Gastroesophageal sphincter (tissue), 4 donors: ENCODE results near the gene MAMSTR. TPM values are rescaled to one million over a fixed set of nuclear protein-coding genes. Genes with fewer than 3 reads are reported as not detected.

Experiments used
- ATAC-seq: fragments of 150-250 bp; one replicate; pipeline ENCODE4 v1.9.1; 2016; ENCODE audit warnings: mild to moderate bottlenecking, moderate library complexity
- H3K27ac ChIP-seq, 4 donors: fragments of 200-600 bp; sonication (generic) in 3 of 4; 1 replicate in 3 of 4; 2 replicates in 1 of 4; pipeline ENCODE4 v1.5.1; 2016 to 2019
- H3K27me3 ChIP-seq: fragments of 200-600 bp; sonication (generic); one replicate; pipeline ENCODE4 v1.5.1; 2019
- H3K36me3 ChIP-seq, 2 donors: fragments of 200-600 bp; sonication (generic); one replicate each; pipeline ENCODE4 v1.5.1; 2019; ENCODE audit warnings: control low read depth in 1 of 2
- H3K4me1 ChIP-seq, 3 donors: fragments of 200-600 bp; sonication (generic); 1 replicate in 2 of 3; 2 replicates in 1 of 3; pipeline ENCODE4 v1.5.1; 2016 to 2019; ENCODE audit warnings: control low read depth in 2 of 3
- H3K4me3 ChIP-seq, 2 donors: fragments of 200-600 bp; sonication (generic); one replicate each; pipeline ENCODE4 v1.5.1; 2019; ENCODE audit warnings: mild to moderate bottlenecking in 1 of 2, moderate library complexity in 1 of 2
- H3K9me3 ChIP-seq, 3 donors: fragments of 200-600 bp; sonication (generic); one replicate each; pipeline ENCODE4 v1.5.1; 2017 to 2019; ENCODE audit warnings: control low read depth in 2 of 3
- EP300 ChIP-seq: sonication (generic); formaldehyde crosslinking; IDR thresholded peaks from one replicate; pipeline ENCODE4 v1.6.1; 2017; ENCODE audit warnings: antibody characterized with exemption, mild to moderate bottlenecking
- POLR2A ChIP-seq, 2 donors: fragments of 450-650 bp; IDR thresholded peaks; one replicate each; pipeline ENCODE4 v1.6.1; 2017; ENCODE audit warnings: antibody characterized with exemption in 2 of 2, mild to moderate bottlenecking in 2 of 2, moderate library complexity in 1 of 2
- POLR2AphosphoS5 ChIP-seq: sonication (generic); formaldehyde crosslinking; IDR thresholded peaks from one replicate; pipeline ENCODE4 v1.6.1; 2017; ENCODE audit warnings: antibody characterized with exemption
- WGBS, 2 donors: methylation state at CpG; one replicate each; pipeline ENCODE4 v1.1.5; 2018; ENCODE audit warnings: low coverage in 1 of 2; 5-methylcytosine and 5-hydroxymethylcytosine counted together
- total RNA-seq, 4 donors: library from RNA; depleted of rRNA; stranded (reverse); fragments of >200 nt; gene quantifications; one replicate each; pipeline ENCODE4 v1.1.0, GENCODE V29; 2016
- TF ChIP-seq, protein P1 (sequence below), 4 experiments: fragments of 200-600 bp in 2 of 4; fragments of 450-650 bp in 2 of 4; sonication (generic) in 1 of 4; IDR thresholded peaks; one replicate each; pipeline ENCODE4 v1.5.1; 2017 to 2019; ENCODE audit warnings: antibody characterized with exemption in 4 of 4, mild to moderate bottlenecking in 2 of 4, moderate library complexity in 2 of 4

MAMSTR gene
- total RNA-seq, 4 donors from 2014 or later = 0.25 to 3.7 (median 1.3) TPM

- WGBS, 2 donors = 33 to 40% methylated on average over 1 to 11 of the region's 51 CpGs
- TF ChIP-seq, protein P1, sequence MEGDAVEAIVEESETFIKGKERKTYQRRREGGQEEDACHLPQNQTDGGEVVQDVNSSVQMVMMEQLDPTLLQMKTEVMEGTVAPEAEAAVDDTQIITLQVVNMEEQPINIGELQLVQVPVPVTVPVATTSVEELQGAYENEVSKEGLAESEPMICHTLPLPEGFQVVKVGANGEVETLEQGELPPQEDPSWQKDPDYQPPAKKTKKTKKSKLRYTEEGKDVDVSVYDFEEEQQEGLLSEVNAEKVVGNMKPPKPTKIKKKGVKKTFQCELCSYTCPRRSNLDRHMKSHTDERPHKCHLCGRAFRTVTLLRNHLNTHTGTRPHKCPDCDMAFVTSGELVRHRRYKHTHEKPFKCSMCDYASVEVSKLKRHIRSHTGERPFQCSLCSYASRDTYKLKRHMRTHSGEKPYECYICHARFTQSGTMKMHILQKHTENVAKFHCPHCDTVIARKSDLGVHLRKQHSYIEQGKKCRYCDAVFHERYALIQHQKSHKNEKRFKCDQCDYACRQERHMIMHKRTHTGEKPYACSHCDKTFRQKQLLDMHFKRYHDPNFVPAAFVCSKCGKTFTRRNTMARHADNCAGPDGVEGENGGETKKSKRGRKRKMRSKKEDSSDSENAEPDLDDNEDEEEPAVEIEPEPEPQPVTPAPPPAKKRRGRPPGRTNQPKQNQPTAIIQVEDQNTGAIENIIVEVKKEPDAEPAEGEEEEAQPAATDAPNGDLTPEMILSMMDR (IDR thresholded peaks at IDR 0.05) = no peak
- TF ChIP-seq POLR2AphosphoS5 (no peak), POLR2A (IDR thresholded peaks at IDR 0.05) (no peak), EP300 (no peak)
- Histone ChIP-seq H3K27me3 (peaks cover 6% of the 10 kb centered on the region), H3K4me1 (peaks cover 0 to 34% (median 0%) of the 10 kb centered on the region in 3 donors), H3K9me3 (no peaks in the 10 kb centered on the region), H3K4me3 (peak overlapping the region; percentile 27 to 62), H3K36me3 (no peaks in the 10 kb centered on the region), H3K27ac (peak overlapping the region in 3 of 4 donors; percentile 59 to 80 (median 73))
- no peak for ATAC-seq
These were observed 20.1 kb upstream of the MAMSTR start for GRCh38 chr19:48739404-48740163.

DNA sequence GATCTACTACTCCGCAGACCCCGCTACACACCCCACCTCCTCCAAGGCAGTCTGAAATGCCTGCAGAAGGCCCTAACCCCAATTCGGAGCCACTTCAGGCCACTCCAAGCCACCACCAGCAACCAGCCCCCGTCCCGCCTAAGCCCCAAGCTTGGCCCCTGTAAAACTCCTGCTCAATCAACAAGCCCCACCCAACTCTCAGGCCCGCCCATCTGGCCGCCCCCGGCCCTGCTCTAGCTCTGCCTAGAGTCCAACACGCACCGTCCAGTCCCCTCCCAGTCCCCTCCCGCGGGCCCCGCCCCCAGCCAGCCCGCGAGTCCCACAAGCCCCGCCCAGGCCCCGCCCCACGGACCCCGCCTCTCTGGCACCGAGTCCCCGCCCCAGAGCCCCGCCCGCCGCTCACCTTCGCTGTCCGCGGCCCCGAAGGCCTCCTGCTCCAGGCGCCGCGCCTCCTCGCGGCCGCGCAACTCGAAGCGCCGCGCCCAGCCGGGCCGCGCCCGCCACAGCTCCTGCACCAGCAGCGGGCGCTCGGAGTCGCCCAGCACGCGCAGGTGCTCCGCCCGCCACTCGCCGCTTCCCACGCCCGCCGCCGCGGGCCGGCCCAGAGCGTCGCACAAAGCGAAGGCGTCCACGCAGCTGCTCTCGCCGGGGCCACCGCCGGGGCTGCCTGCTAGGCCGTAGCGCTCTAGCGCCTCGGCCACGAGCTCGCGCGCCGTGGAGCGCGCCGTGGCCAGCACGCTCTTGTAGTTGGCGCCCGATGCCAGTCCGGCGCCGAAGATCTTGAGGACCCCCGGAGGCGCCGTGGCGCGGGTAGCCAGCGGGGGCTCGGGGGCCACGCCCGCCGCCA lies 19.3 kb upstream of the MAMSTR start:
- no peaks in the 10 kb centered on the region for H3K9me3 ChIP-seq
- H3K27ac ChIP-seq = peak overlapping the region in 3 of 4 donors; percentile 59 to 80 (median 73)

DNA sequence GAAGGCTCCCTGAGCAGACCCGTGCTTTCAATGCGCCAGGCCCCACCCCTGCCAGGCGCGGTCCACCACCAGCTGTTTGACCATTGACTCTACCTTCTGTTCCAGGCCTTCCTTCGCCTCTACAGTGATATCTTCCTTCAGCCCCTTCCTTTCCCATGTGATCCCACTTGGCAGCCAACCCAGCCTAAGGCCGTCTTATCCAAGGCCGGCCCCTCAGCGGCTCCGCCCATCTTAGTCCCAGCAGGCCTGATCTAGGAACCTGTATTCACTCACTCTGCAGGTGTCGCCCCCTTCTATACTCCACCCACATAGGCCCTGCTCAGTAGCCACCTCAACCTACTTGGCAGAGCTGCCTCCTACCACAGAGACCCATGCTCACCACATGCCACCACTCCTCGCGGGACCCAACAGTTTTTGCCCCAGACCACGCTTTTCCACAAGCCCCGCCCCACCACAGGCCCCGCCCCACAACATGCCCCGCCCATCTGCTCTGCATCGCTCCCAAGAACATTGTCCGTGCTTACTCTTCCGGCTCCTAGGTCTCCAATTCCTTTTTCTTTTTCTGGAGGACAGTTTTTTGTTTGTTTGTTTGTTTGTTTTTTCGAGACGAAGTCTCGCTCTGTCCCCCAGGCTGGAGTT lies 18.0 kb upstream of the MAMSTR start:
- Histone ChIP-seq H3K4me3 (peak overlapping the region in 1 of 2 donors; percentile 62), H3K36me3 (peaks cover 0 to 4% of the 10 kb centered on the region in 2 donors), H3K27ac (no peak overlapping the region), H3K9me3 (no peaks in the 10 kb centered on the region), H3K4me1 (peaks cover 0 to 34% (median 0%) of the 10 kb centered on the region in 3 donors), H3K27me3 (peaks cover 11% of the 10 kb centered on the region)
- TF ChIP-seq POLR2AphosphoS5 (no peak), EP300 (no peak), POLR2A (IDR thresholded peaks at IDR 0.05) (no peak)
- TF ChIP-seq, protein P1 (IDR thresholded peaks at IDR 0.05) = no peak
- no peak for ATAC-seq
- 61 to 71% methylated on average over 17 to 21 of the region's 22 CpGs for WGBS, 2 donors

More for the DNA sequence above, 19.3 kb upstream of the MAMSTR start:
- WGBS, 2 donors = 6% methylated on average over 9 of the region's 96 CpGs; no CpG with 5 or more reads in 1 of the 2 donors
- peaks cover 0 to 34% (median 0%) of the 10 kb centered on the region in 3 donors for H3K4me1 ChIP-seq
- no peaks in the 10 kb centered on the region for H3K36me3 ChIP-seq
- no peak for TF ChIP-seq POLR2AphosphoS5
- TF ChIP-seq, protein P1 (IDR thresholded peaks at IDR 0.05) = peak in 3 of 4 experiments; percentile 59 to 69 (median 67)
- ATAC-seq = peak; percentile 86
- peak overlapping the region; percentile 27 to 62 for H3K4me3 ChIP-seq
- peaks cover 6% of the 10 kb centered on the region for H3K27me3 ChIP-seq

- no peak for ATAC-seq
- no CpG with 5 or more reads among the region's 38 CpGs for WGBS, 2 donors
- Histone ChIP-seq H3K4me1 (peaks cover 0 to 21% (median 0%) of the 10 kb centered on the region in 3 donors), H3K4me3 (no peak overlapping the region), H3K9me3 (no peaks in the 10 kb centered on the region), H3K27me3 (peaks cover 26% of the 10 kb centered on the region), H3K36me3 (peaks cover 0 to 4% of the 10 kb centered on the region in 2 donors), H3K27ac (no peak overlapping the region)
- TF ChIP-seq, protein P1 (IDR thresholded peaks at IDR 0.05) = no peak
- TF ChIP-seq POLR2AphosphoS5 = no peak
- TF ChIP-seq POLR2A (IDR thresholded peaks at IDR 0.05) = no peak
- no peak for TF ChIP-seq EP300
These were observed 15.6 kb upstream of the MAMSTR start for GRCh38 chr19:48735031-48735615.
